ENCODE results near the gene SECISBP2.

GRCh38 chr9:89359751-89360261 lies 41.5 kb downstream of the SECISBP2 start:
- TF ChIP-seq YY1 (IDR thresholded peaks at IDR 0.05; ENCODE audit: insufficient read depth, insufficient read length): no peak
- TF ChIP-seq SUZ12 (IDR thresholded peaks at IDR 0.05; ENCODE audit: extremely low read depth, insufficient read depth, insufficient read length): no peak
- no peak for TF ChIP-seq ZNF274 (IDR thresholded peaks at IDR 0.05; ENCODE audit: low read depth, low read length)

Measured in NT2/D1 (cell line).